Gastrocnemius medialis (tissue), 4 donors: ENCODE results near the gene ATP10A. TPM values are rescaled to one million over a fixed set of nuclear protein-coding genes. Genes with fewer than 3 reads are reported as not detected.
"Not testable (repeated sequence)": the region's sequence is repeated elsewhere in the genome, so short reads cannot be mapped to it uniquely, and the experiment has no call there.

Experiments
- ATAC-seq, 2 donors: fragments of 150-250 bp; one replicate each; pipeline ENCODE4 v1.9.1; 2016
- DNase-seq, 2 donors: peaks; one replicate each; pipeline ENCODE4 v3.0.0-alpha.2; 2019
- H3K27ac ChIP-seq, 4 donors: fragments of 200-600 bp; sonication (generic); 1 replicate in 1 of 4; 2 replicates in 3 of 4; pipeline ENCODE4 v1.5.1; 2016 to 2018; ENCODE audit warnings: mild to moderate bottlenecking in 2 of 4, moderate library complexity in 1 of 4
- H3K27me3 ChIP-seq, 3 donors: fragments of 200-600 bp; sonication (generic) in 2 of 3; 1 replicate in 1 of 3; 2 replicates in 2 of 3; pipeline versions ENCODE4 v1.5.1 to v1.6.0; 2016 to 2019; ENCODE audit warnings: mild to moderate bottlenecking in 1 of 3, moderate library complexity in 1 of 3
- H3K36me3 ChIP-seq, 2 donors: fragments of 200-600 bp; sonication (generic) in 1 of 2; one replicate each; pipeline ENCODE4 v1.5.1; 2017 to 2018
- H3K4me1 ChIP-seq, 2 donors: fragments of 200-600 bp; sonication (generic) in 1 of 2; one replicate each; pipeline ENCODE4 v1.5.1; 2016 to 2017; ENCODE audit warnings: mild to moderate bottlenecking in 2 of 2
- H3K4me3 ChIP-seq, 4 donors: fragments of 200-600 bp; sonication (generic) in 3 of 4; 1 replicate in 1 of 4; 2 replicates in 3 of 4; pipeline ENCODE4 v1.5.1; 2016 to 2019; ENCODE audit warnings: mild to moderate bottlenecking in 2 of 4
- H3K9me3 ChIP-seq, 3 donors: fragments of 200-600 bp; sonication (generic) in 2 of 3; 1 replicate in 1 of 3; 2 replicates in 2 of 3; pipeline ENCODE4 v1.5.1; 2016 to 2019
- CTCF ChIP-seq, 5 experiments: fragments of 450-650 bp in 3 of 5; fragments of 200-600 bp in 2 of 5; sonication (generic) in 2 of 5; IDR thresholded peaks in 4 of 5; conservative IDR thresholded peaks in 1 of 5; 1 replicate in 4 of 5; 2 replicates in 1 of 5; pipeline ENCODE4 v1.5.1; 2016 to 2019; ENCODE audit warnings: antibody characterized with exemption in 5 of 5, mild to moderate bottlenecking in 3 of 5, moderate library complexity in 3 of 5
- POLR2A ChIP-seq, 2 donors: fragments of 450-650 bp; IDR thresholded peaks; one replicate each; pipeline ENCODE4 v1.6.1; 2017; ENCODE audit warnings: antibody characterized with exemption in 2 of 2, mild to moderate bottlenecking in 2 of 2, moderate library complexity in 2 of 2
- in situ Hi-C, 4 donors: fragments of 200-750 bp; cut with MboI; loops; one replicate each; pipeline versions ENCODE4 v1.15.0 to v1.8.0; 2017; ENCODE audit warnings: low sequenced_read_pairs in 4 of 4
- intact Hi-C: fragments of 100-400 bp; cut with DNase I; formaldehyde crosslinking; loops from one replicate; pipeline ENCODE4 v1.15.1; 2023; ENCODE audit warnings: low total_unique reads
- total RNA-seq, 4 donors: library from RNA; depleted of rRNA; stranded (reverse); fragments of >200 nt; gene quantifications; one replicate each; pipeline versions ENCODE4 v1.1.0 to v1.2.3, GENCODE V29; 2016

The ATP10A gene
- total RNA-seq, 4 donors from 2014 or later = 0.36 to 0.56 (median 0.47) TPM

- TF ChIP-seq CTCF (IDR thresholded peaks at IDR 0.05 in 4 of 5, conservative IDR thresholded peaks at IDR 0.05 in 1 of 5) = no peak
- no peak for TF ChIP-seq POLR2A (IDR thresholded peaks at IDR 0.05)
- H3K27me3 ChIP-seq = no peaks in the 10 kb centered on the region
- DNase-seq (no peak), ATAC-seq (no peak)
- no peaks in the 10 kb centered on the region for H3K36me3 ChIP-seq
- H3K4me1 ChIP-seq = peaks cover 13 to 14% of the 10 kb centered on the region in 2 donors
- no peak overlapping the region for H3K27ac ChIP-seq
- in situ Hi-C loops (no loop called here), intact Hi-C loops (no loop called here)
- no peaks in the 10 kb centered on the region for H3K9me3 ChIP-seq
- H3K4me3 ChIP-seq = no peak overlapping the region
Measured at GRCh38 chr15:25773248-25773647, 89.9 kb downstream of the ATP10A start.

DNA sequence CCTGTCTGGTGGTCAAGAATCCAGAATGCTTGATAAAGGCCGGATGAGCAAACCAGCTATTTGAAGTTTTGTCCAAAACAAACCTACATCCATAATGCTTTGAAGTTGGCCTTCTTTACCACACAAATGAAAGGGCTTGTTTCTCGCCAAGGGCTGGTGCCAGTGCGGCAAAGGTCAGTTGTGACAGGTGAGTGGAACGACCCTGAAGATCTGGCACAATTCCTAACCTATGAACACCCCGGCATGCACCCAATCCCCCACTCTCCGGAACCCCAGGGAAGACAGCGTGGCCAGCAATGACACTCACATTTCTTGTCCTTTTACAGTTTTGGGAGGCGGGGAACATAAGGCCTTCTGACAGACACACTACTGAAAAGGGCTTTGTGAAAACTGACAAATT lies 90.6 kb downstream of the ATP10A start:
- Histone ChIP-seq H3K27me3 (no peaks in the 10 kb centered on the region), H3K36me3 (no peaks in the 10 kb centered on the region), H3K27ac (no peak overlapping the region), H3K4me3 (no peak overlapping the region), H3K4me1 (peaks cover 13 to 14% of the 10 kb centered on the region in 2 donors), H3K9me3 (no peaks in the 10 kb centered on the region)
- in situ Hi-C loops = no loop called here
- DNase-seq (no peak), ATAC-seq (no peak)
- no peak for TF ChIP-seq CTCF (IDR thresholded peaks at IDR 0.05 in 4 of 5, conservative IDR thresholded peaks at IDR 0.05 in 1 of 5)
- TF ChIP-seq POLR2A (IDR thresholded peaks at IDR 0.05) = no peak
- intact Hi-C loops = no loop called here

DNA sequence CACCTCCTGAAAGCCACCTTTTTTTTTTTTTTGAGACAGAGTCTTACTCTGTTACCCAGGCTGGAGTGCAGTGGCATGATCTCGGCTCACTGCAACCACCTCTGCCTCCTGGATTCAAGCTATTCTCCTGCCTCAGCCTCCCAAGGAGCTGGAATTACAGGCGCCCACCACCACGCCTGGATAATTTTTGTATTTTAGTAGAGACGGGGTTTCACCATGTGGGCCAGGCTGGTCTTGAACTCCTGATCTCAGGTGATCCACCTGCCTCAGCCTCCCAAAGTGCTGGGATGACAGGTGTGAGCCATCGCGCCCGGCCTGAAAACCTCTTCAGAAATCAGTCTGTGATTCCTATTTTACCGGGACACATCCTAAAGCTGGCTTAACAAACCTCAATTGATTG lies 91.4 kb downstream of the ATP10A start:
- DNase-seq, intact Hi-C loops, H3K27ac ChIP-seq, H3K9me3 ChIP-seq, H3K4me3 ChIP-seq, ATAC-seq, H3K27me3 ChIP-seq, H3K36me3 ChIP-seq, in situ Hi-C loops: not testable (repeated sequence)
- H3K4me1 ChIP-seq = peaks cover 13 to 16% of the 10 kb centered on the region in 2 donors

- Histone ChIP-seq H3K9me3 (no peaks in the 10 kb centered on the region), H3K27me3 (no peaks in the 10 kb centered on the region), H3K36me3 (no peaks in the 10 kb centered on the region), H3K4me3 (no peak overlapping the region), H3K27ac (no peak overlapping the region), H3K4me1 (peaks cover 13 to 18% of the 10 kb centered on the region in 2 donors)
- TF ChIP-seq CTCF (IDR thresholded peaks at IDR 0.05 in 4 of 5, conservative IDR thresholded peaks at IDR 0.05 in 1 of 5) = no peak
- no peak for TF ChIP-seq POLR2A (IDR thresholded peaks at IDR 0.05)
- ATAC-seq (no peak), DNase-seq (no peak)
- intact Hi-C loops = no loop called here
- in situ Hi-C loops = no loop called here
Measured at GRCh38 chr15:25771338-25771706, 91.8 kb downstream of the ATP10A start.

- H3K9me3 ChIP-seq = no peaks in the 10 kb centered on the region
- peaks cover 10 to 15% of the 10 kb centered on the region in 2 donors for H3K4me1 ChIP-seq
- TF ChIP-seq CTCF (IDR thresholded peaks at IDR 0.05 in 4 of 5, conservative IDR thresholded peaks at IDR 0.05 in 1 of 5) = no peak
- TF ChIP-seq POLR2A (IDR thresholded peaks at IDR 0.05) = no peak
- intact Hi-C loops (no loop called here), in situ Hi-C loops (no loop called here)
- H3K27me3 ChIP-seq = no peaks in the 10 kb centered on the region
- H3K27ac ChIP-seq = no peak overlapping the region
- ATAC-seq = no peak
- no peak for DNase-seq
- no peak overlapping the region for H3K4me3 ChIP-seq
- no peaks in the 10 kb centered on the region for H3K36me3 ChIP-seq
Measured at GRCh38 chr15:25770618-25771337, 92.3 kb downstream of the ATP10A start.
